IMR-90 (cell line): ENCODE measurements around the gene ARHGEF3. TPM values are rescaled to one million over a fixed set of nuclear protein-coding genes. Genes with fewer than 3 reads are reported as not detected.

Source experiments
- ATAC-seq: fragments of 200-7000 bp; cut with Tn5 transposase; 2 replicates; pipeline ENCODE4 v1.9.1; 2020; ENCODE audit warnings: low read depth, mild to moderate bottlenecking, moderate library complexity
- BruUV-seq: library from RNA; stranded (reverse); fragments of 400-500 nt; replicated peaks from 2 replicates; lab custom pipeline; 2021; lab: Mats Ljungman, UMichigan
- CTCF ChIA-PET: fragments of 300-600 bp; formaldehyde crosslinking; extraction: SDS; loops from one replicate; lab custom pipeline; 2021; ENCODE audit warnings: antibody characterized with exemption; lab: Yijun Ruan, JAX
- POLR2A ChIA-PET: fragments of 300-600 bp; sonication (Branson Sonifier 250); formaldehyde crosslinking; loops from one replicate; lab custom pipeline; 2022; ENCODE audit warnings: antibody characterized with exemption; ENCODE audit not compliant: unreplicated experiment; lab: Charles Lee
- DNase-seq: peaks from one replicate; pipeline ENCODE4 v3.0.0; 2013
- H2AFZ ChIP-seq: replicated peaks from 2 replicates; pipeline ENCODE3; 2013; ENCODE audit warnings: low read length, mild to moderate bottlenecking; ENCODE audit not compliant: poor library complexity
- H2AK5ac ChIP-seq: 2 replicates; pipeline ENCODE4 v1.6.1; 2013; ENCODE audit warnings: low read depth, low read length, inconsistent platforms
- H2AK9ac ChIP-seq: replicated peaks from 2 replicates; pipeline ENCODE3; 2013; ENCODE audit warnings: mild to moderate bottlenecking, low read depth, low read length, moderate library complexity; ENCODE audit not compliant: poor library complexity
- H2BK120ac ChIP-seq: 2 replicates; pipeline ENCODE4 v1.6.1; 2013; ENCODE audit warnings: low read depth, low read length, inconsistent platforms
- H2BK15ac ChIP-seq: 3 replicates; pipeline ENCODE4 v1.6.1; 2013; ENCODE audit warnings: low read depth, low read length, inconsistent platforms
- H2BK20ac ChIP-seq: 2 replicates; pipeline ENCODE4 v1.6.1; 2013; ENCODE audit warnings: low read depth, mild to moderate bottlenecking, inconsistent platforms, low read length, moderate library complexity
- H2BK5ac ChIP-seq: 2 replicates; pipeline ENCODE4 v1.6.1; 2013; ENCODE audit warnings: mild to moderate bottlenecking, low read depth, low read length, inconsistent platforms; ENCODE audit not compliant: poor library complexity, severe bottlenecking
- H3K14ac ChIP-seq: replicated peaks from 2 replicates; pipeline ENCODE4 v1.6.1; 2013; ENCODE audit warnings: low read depth, low read length, inconsistent platforms
- H3K18ac ChIP-seq: 2 replicates; pipeline ENCODE4 v1.6.1; 2013; ENCODE audit warnings: low read depth, low read length, control low read depth
- H3K23ac ChIP-seq: 2 replicates; pipeline ENCODE4 v1.6.1; 2013; ENCODE audit warnings: low read depth, low read length, inconsistent platforms
- H3K27ac ChIP-seq: 2 replicates; pipeline ENCODE4 v1.5.1; 2013; ENCODE audit warnings: mild to moderate bottlenecking, control low read depth, low read length; ENCODE audit not compliant: insufficient read depth
- H3K27me3 ChIP-seq: 2 replicates; pipeline ENCODE4 v1.6.1; 2013; ENCODE audit warnings: low read length; ENCODE audit not compliant: control insufficient read depth, insufficient read depth
- H3K36me3 ChIP-seq: 2 replicates; pipeline ENCODE4 v1.6.1; 2013; ENCODE audit warnings: low read length, mixed read lengths; ENCODE audit not compliant: control insufficient read depth, insufficient read depth
- H3K4ac ChIP-seq: 2 replicates; pipeline ENCODE4 v1.6.1; 2013; ENCODE audit warnings: low read depth, low read length, inconsistent platforms
- H3K4me1 ChIP-seq: 2 replicates; pipeline ENCODE4 v1.6.1; 2013; ENCODE audit warnings: low read length, mixed read lengths; ENCODE audit not compliant: control insufficient read depth, insufficient read depth
- H3K4me2 ChIP-seq: 2 replicates; pipeline ENCODE4 v1.6.1; 2013; ENCODE audit warnings: low read depth, mild to moderate bottlenecking, control low read depth, low read length, moderate library complexity
- H3K4me3 ChIP-seq: 2 replicates; pipeline ENCODE4 v1.5.1; 2013; ENCODE audit warnings: low read depth, mild to moderate bottlenecking, control low read depth, low read length, moderate library complexity; ENCODE audit not compliant: insufficient read depth
- H3K56ac ChIP-seq: 2 replicates; pipeline ENCODE4 v1.6.1; 2013; ENCODE audit warnings: low read length, inconsistent platforms; ENCODE audit not compliant: insufficient read depth; ENCODE audit errors: extremely low read depth
- H3K79me1 ChIP-seq, 2 experiments: 2 replicates each; pipeline ENCODE4 v1.6.1; 2013; ENCODE audit warnings: low read length in 2 of 2, inconsistent platforms in 1 of 2, low read depth in 1 of 2
- H3K9ac ChIP-seq: 2 replicates; pipeline ENCODE4 v1.6.1; 2013; ENCODE audit warnings: low read depth, low read length, control low read depth
- H3K9me1 ChIP-seq: 2 replicates; pipeline ENCODE4 v1.6.1; 2013; ENCODE audit warnings: low read length, inconsistent platforms; ENCODE audit not compliant: insufficient read depth
- H3K9me3 ChIP-seq: 2 replicates; pipeline ENCODE4 v1.6.1; 2013; ENCODE audit warnings: low read length; ENCODE audit not compliant: control insufficient read depth, insufficient read depth
- H4K20me1 ChIP-seq: 2 replicates; pipeline ENCODE4 v1.6.1; 2013; ENCODE audit warnings: low read length, inconsistent platforms; ENCODE audit not compliant: insufficient read depth
- H4K5ac ChIP-seq: 2 replicates; pipeline ENCODE4 v1.6.1; 2013; ENCODE audit warnings: mild to moderate bottlenecking, low read depth, low read length, control low read depth
- H4K8ac ChIP-seq, 2 experiments: 2 replicates each; pipeline ENCODE4 v1.6.1; 2013; ENCODE audit warnings: low read depth in 2 of 2, low read length in 2 of 2, control low read depth in 1 of 2, inconsistent platforms in 1 of 2
- H4K91ac ChIP-seq: 2 replicates; pipeline ENCODE4 v1.6.1; 2013; ENCODE audit warnings: low read depth, low read length, inconsistent platforms; ENCODE audit not compliant: insufficient read depth
- BHLHE40 ChIP-seq: fragments of 150-350 bp; IDR thresholded peaks from 2 replicates; pipeline ENCODE4 v1.6.1; 2016; ENCODE audit warnings: mild to moderate bottlenecking, low read depth, low read length
- CEBPB ChIP-seq: IDR thresholded peaks from 2 replicates; pipeline ENCODE4 v1.6.1; 2012; ENCODE audit warnings: low read depth, low read length, improper control_type of control experiment
- CHD1 ChIP-seq: IDR thresholded peaks from 2 replicates; pipeline ENCODE4 v1.6.1; 2012; ENCODE audit warnings: low read depth, low read length, improper control_type of control experiment
- ELK1 ChIP-seq: fragments of 150-350 bp; IDR thresholded peaks from 2 replicates; pipeline ENCODE4 v1.6.1; 2016; ENCODE audit warnings: low read depth, mild to moderate bottlenecking, low read length, moderate library complexity, borderline replicate concordance
- FOS ChIP-seq: fragments of 150-350 bp; IDR thresholded peaks from 2 replicates; pipeline ENCODE4 v1.6.1; 2016; ENCODE audit warnings: low read depth, low read length
- MAFK ChIP-seq: IDR thresholded peaks from 2 replicates; pipeline ENCODE4 v1.6.1; 2012; ENCODE audit warnings: low read depth, low read length, improper control_type of control experiment
- MAZ ChIP-seq: IDR thresholded peaks from 2 replicates; pipeline ENCODE4 v1.6.1; 2012; ENCODE audit warnings: low read depth, mild to moderate bottlenecking, low read length, improper control_type of control experiment, moderate library complexity, borderline replicate concordance
- MXI1 ChIP-seq: IDR thresholded peaks from 2 replicates; pipeline ENCODE4 v1.6.1; 2012; ENCODE audit warnings: low read depth, mild to moderate bottlenecking, low read length, moderate library complexity, borderline replicate concordance
- NFE2L2 ChIP-seq: fragments of 150-350 bp; IDR thresholded peaks from 2 replicates; pipeline ENCODE4 v1.6.1; 2016; ENCODE audit warnings: low read depth, mild to moderate bottlenecking, low read length
- POLR2A ChIP-seq: IDR thresholded peaks from 2 replicates; pipeline ENCODE4 v1.6.1; 2012; ENCODE audit warnings: mild to moderate bottlenecking, low read depth, low read length
- RAD21 ChIP-seq: IDR thresholded peaks from 2 replicates; pipeline ENCODE4 v1.6.1; 2012; ENCODE audit warnings: low read length, improper control_type of control experiment
- RCOR1 ChIP-seq: IDR thresholded peaks from 2 replicates; pipeline ENCODE4 v1.6.1; 2012; ENCODE audit warnings: mild to moderate bottlenecking, low read length, improper control_type of control experiment; ENCODE audit not compliant: insufficient replicate concordance
- RFX5 ChIP-seq: IDR thresholded peaks from 2 replicates; pipeline ENCODE4 v1.8.0; 2012; ENCODE audit warnings: low read depth, mild to moderate bottlenecking, low read length, moderate library complexity
- SMC3 ChIP-seq: fragments of 150-350 bp; IDR thresholded peaks from 2 replicates; pipeline ENCODE4 v1.6.1; 2016; ENCODE audit warnings: low read depth, mild to moderate bottlenecking, antibody characterized with exemption, low read length, moderate library complexity
- USF2 ChIP-seq: fragments of 150-350 bp; IDR thresholded peaks from 2 replicates; pipeline ENCODE4 v1.6.1; 2017; ENCODE audit warnings: mild to moderate bottlenecking, antibody characterized with exemption, low read length, low read depth
- WGBS, 2 experiments: methylation state at CpG; one replicate each; pipeline versions ENCODE4 v1.1.5 to v1.1.7; 2013; ENCODE audit warnings: missing lambda C conversion rate in 2 of 2; ENCODE audit not compliant: insufficient read length in 1 of 2; ENCODE audit errors: extremely low coverage in 2 of 2; 5-methylcytosine and 5-hydroxymethylcytosine counted together
- dilution Hi-C: fragments of 300-500 bp; cut with HindIII; formaldehyde crosslinking; loops from one replicate; pipeline ENCODE4 v1.14.3; 2018; ENCODE audit warnings: low sequenced_read_pairs; ENCODE audit not compliant: unreplicated experiment
- in situ Hi-C: fragments of 300-500 bp; cut with MboI; formaldehyde crosslinking; loops from 3 replicates; pipeline ENCODE4 v1.14.3; 2019; ENCODE audit warnings: low sequenced_read_pairs, inconsistent platforms, mixed read lengths
- intact Hi-C: fragments of 100-400 bp; cut with micrococcal nuclease; formaldehyde crosslinking; loops from 2 replicates; pipeline ENCODE4 v1.10.0; 2022
- polyA plus RNA-seq, 3 experiments: library from polyadenylated mRNA; depleted of rRNA; stranded (reverse); fragments of >200 nt; gene quantifications; 2 replicates each; pipeline ENCODE4 v1.2.3, GENCODE V29; 2012; ENCODE audit warnings: low replicate concordance in 1 of 3
- total RNA-seq: library from RNA; depleted of rRNA; stranded (reverse); fragments of >200 nt; gene quantifications from 2 replicates; pipeline ENCODE4 v1.2.3, GENCODE V29; 2012

Gene ARHGEF3
- total and polyA plus RNA-seq, 2 of the 4 experiments (the other 2 are of a cell fraction) = 2.1 to 2.3 TPM

- BruUV-seq = no TSS peak
- Histone ChIP-seq H2BK5ac (no peak overlapping the region), H3K27ac (no peak overlapping the region), H3K4me2 (no peak overlapping the region), H2AFZ (no peak overlapping the region), H3K79me1 (no peaks in the 10 kb centered on the region), H4K8ac (no peak overlapping the region), H2BK120ac (no peak overlapping the region), H4K20me1 (no peaks in the 10 kb centered on the region), H3K36me3 (no peaks in the 10 kb centered on the region), H2AK9ac (no peak overlapping the region), H3K14ac (no peak overlapping the region), H2BK15ac (no peak overlapping the region), H3K9me1 (peaks cover 3% of the 10 kb centered on the region; the same call in 1 of the 2 replicates), H4K5ac (no peak overlapping the region), H3K56ac (no peak overlapping the region), H3K9me3 (no peaks in the 10 kb centered on the region), H3K9ac (no peak overlapping the region), H4K91ac (no peak overlapping the region), H3K4me1 (no peaks in the 10 kb centered on the region; the same call in 1 of the 2 replicates), H3K4me3 (no peak overlapping the region), H2AK5ac (no peak overlapping the region), H2BK20ac (no peak overlapping the region), H3K4ac (no peak overlapping the region), H3K27me3 (peaks cover 2% of the 10 kb centered on the region; the same call in 1 of the 2 replicates), H3K23ac (no peak overlapping the region), H3K18ac (no peak overlapping the region; the same call in 1 of the 2 replicates)
- DNase-seq (no peak), ATAC-seq (no peak)
- intact Hi-C loops = no loop called here
- POLR2A ChIA-PET = no interaction called here
- CTCF ChIA-PET = interaction anchor here (0.6 to 1.6 kb wide), 3 partner anchors 11 to 371 kb away, joined by 3 to 5 read pairs (median 3); no protein-coding TSS in a partner anchor
- WGBS, 2 experiments = 50% methylated on average over 1 of the region's 4 CpGs; no CpG with 5 or more reads in 1 of the 2 experiments
- dilution Hi-C loops = no loop called here
- in situ Hi-C loops = no loop called here
- TF ChIP-seq BHLHE40 (no peak), MAFK (no peak), POLR2A (no peak), MXI1 (no peak), USF2 (no peak), RCOR1 (no peak), ELK1 (no peak), RFX5 (no peak), SMC3 (no peak), CEBPB (no peak), RAD21 (no peak), NFE2L2 (no peak), MAZ (no peak), CHD1 (no peak), FOS (no peak)
Measured at GRCh38 chr3:56825567-56826438, 24.1 kb upstream of the ARHGEF3 start.
